Measurements from ENCODE around the gene BAHCC1. TPM values are rescaled to one million over a fixed set of nuclear protein-coding genes. Genes with fewer than 3 reads are reported as not detected.

The BAHCC1 gene
- polyA plus RNA-seq, 3 donors: 5.6 to 14.4 (median 12.9) TPM

DNA sequence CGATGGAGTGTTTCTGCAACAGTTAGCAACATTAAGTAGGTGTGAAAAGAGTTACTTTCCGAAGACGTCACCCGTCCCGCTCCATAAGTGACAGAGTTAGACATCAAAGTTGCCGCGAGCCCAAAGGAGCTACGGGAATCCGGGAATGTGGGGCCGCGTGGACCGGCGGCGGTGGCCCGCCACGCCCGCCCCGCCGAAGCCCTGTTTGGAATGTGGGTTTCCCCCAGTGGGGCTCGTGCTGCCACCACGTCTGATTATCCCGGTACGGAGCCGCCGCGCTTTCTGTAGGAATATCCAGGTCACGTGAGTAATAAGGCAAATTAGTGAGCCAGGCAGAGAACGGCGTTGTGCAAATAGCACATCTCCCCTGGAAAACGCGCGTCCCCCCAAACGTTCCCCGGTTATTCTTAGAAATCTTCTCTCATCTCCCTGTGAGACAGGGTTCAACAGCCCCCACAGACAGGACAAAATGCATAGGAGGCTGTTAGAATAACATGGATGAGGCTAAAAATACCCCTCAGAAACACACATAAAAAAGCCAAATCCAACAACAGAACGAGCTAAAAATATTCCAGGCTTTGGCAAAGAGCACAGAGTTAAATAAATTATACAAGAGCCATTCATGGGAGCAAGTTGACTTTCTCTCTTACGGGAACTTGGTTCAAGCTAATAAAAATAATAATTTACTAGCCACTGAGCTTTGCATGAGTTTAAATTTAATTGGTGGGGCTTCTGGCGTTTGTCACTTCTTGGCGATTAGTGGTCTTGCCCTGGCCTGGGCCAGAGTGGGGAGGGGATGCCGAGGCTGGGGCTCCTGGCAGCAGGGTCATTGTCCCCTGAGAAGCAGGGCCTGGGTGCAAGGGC lies 8.6 kb downstream of the BAHCC1 start:
- no peak overlapping the region for H3K27ac ChIP-seq (ENCODE audit: low read depth, low read length)
- 39 to 79% (median 66%) methylated on average over 39 of the region's 39 CpGs for WGBS, 3 donors

DNA sequence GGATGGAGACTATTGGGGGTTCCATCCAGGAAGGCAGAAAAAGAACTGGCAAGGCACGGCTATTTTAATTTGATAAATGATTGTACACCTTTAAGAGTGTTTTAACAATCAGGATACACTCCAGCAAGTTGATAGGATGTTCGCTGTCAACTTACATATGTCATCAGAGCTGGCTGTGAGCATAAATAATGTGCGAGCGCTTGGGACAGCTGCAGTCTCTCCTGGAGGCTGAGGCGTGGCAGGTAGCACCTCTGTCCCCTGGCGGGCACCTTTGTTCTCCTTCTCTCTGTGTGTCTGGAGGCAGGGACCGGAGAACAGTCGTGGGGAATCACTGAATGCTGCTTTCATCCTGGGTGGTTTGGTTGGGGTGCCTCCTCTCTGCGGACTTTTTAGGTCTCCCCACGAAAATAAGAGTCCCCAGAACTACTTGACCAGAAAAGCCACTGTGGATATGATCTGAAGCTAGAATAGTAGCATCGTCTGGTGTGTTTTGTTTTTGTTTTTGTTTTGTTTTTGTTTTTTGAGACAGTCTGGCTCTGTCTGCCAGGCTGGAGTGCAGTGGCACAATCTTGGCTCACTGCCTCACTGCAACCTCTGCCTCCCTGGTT lies 9.4 kb downstream of the BAHCC1 start:
- no peak overlapping the region for H3K27ac ChIP-seq (ENCODE audit: low read depth, low read length)
- WGBS, 3 donors: 43 to 68% (median 59%) methylated on average over 11 of the region's 11 CpGs

DNA sequence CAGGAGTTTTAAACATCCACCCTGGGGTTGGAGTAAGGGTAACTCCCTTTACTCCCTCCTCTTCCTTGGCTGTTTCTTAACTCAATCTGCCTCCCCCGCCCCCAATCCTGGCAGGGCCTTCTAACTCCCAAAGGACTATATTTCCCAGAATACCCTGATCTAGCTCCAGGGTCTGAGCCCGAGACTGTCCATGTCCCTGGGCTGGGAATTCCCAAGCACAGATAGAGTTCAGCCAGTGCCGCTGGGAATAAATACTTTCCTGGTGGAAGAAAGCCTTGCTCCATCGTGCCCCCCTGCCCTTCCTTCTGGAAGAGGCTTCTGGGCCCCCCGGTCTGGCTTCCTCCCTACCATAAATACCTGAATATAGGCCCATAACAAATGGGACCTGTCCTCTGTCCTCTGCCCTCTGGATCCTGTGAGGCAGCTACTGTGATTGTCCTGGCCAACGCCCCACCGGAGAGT lies 10.2 kb downstream of the BAHCC1 start:
- 38 to 64% (median 42%) methylated on average over 7 of the region's 7 CpGs for WGBS, 3 donors

GRCh38 chr17:81406117-81406953 lies 11.1 kb downstream of the BAHCC1 start:
- H3K27ac ChIP-seq (ENCODE audit: low read depth, low read length): no peak overlapping the region
- 64 to 73% (median 65%) methylated on average over 42 of the region's 42 CpGs for WGBS, 3 donors

More for the DNA sequence above, 10.2 kb downstream of the BAHCC1 start:
- H3K27ac ChIP-seq (ENCODE audit: low read depth, low read length): no peak overlapping the region

DNA sequence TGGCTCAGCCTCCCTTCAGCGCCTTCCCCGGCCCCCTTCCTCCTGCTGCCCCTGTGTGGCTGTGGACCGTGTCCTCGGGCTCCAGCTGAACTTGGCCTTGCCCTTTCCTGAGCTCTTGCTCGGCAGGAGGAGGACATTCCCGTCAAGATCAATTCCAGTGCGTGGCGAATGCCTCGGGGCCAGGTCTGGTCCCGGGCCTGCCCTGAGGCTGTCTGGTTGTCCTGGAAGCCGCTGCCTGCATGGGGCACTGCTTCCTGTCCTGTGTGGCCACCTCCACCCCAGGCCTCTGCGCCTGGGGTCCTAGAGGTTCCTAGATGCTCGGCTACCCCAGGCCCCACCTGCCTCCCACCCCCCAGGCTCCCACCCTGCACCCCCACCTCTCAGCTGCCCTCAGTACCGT lies 12.8 kb downstream of the BAHCC1 start:
- 87 to 96% (median 89%) methylated on average over 12 to 14 of the region's 14 CpGs for WGBS, 3 donors
- H3K27ac ChIP-seq (ENCODE audit: low read depth, low read length): no peak overlapping the region

GRCh38 chr17:81409190-81409935 lies 14.1 kb downstream of the BAHCC1 start:
- H3K27ac ChIP-seq (ENCODE audit: low read depth, low read length): no peak overlapping the region

DNA sequence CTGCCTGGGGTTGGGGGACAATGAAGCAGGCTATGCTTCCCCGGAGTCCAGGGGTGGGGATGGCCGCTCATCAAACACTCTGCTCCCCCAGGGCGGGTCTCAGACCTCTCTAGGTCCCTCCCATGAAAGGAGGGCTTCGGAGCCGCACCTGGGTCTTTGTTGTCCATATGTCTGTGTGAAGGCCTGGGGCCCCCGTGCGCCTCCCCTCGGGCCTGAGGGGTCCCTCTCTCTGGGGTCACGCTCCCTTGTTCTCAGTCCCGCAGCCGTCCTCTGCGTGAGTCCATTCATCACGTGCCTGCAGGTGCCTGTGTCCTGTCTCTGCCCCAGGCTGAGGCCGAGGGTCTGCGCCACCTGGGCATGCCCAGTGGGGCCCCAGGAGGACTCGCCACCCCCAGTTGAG lies 15.6 kb downstream of the BAHCC1 start:
- no peak overlapping the region for H3K27ac ChIP-seq (ENCODE audit: low read depth, low read length)
- WGBS, 3 donors: 93 to 95% (median 94%) methylated on average over 16 of the region's 16 CpGs

More at GRCh38 chr17:81409190-81409935, 14.1 kb downstream of the BAHCC1 start:
- 65 to 78% (median 69%) methylated on average over 26 to 27 of the region's 27 CpGs for WGBS, 3 donors

GRCh38 chr17:81411305-81411704 lies 16.0 kb downstream of the BAHCC1 start:
- 64 to 76% (median 72%) methylated on average over 7 to 8 of the region's 8 CpGs for WGBS, 3 donors
- H3K27ac ChIP-seq (ENCODE audit: low read depth, low read length): no peak overlapping the region

DNA sequence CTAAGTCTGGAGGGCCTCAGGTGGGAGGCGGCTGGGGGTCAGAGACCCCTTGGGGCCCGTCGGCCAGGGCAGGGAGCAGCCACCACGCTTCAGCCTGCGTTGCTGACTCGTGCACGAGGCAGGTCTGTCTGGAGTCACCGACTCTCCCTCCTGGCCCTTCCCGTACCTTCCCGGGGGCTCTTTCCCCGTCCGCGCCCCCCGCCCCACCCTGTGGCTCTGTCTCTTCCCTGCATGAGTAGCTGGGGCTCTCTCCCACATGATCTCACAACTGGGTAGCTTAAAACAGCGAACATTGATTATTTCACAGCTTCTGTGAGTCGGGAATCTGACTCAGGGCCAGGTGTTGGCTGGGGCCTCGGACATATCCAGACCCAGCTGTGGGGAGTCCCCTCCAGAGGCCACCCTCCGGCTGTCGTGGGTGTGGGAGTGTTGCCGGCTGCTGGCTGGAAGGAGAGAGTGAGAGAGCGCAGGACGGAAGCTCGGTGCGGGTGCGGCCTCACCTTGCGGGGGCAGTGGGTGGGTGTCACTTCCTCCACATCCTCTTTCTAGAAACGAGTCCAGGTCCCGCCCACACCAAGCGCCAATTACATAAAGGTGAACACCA lies 17.3 kb downstream of the BAHCC1 start:
- no peak overlapping the region for H3K27ac ChIP-seq (ENCODE audit: low read depth, low read length)
- WGBS, 3 donors: 26 to 40% (median 26%) methylated on average over 25 to 29 of the region's 29 CpGs

GRCh38 chr17:81413497-81414135 lies 18.4 kb downstream of the BAHCC1 start:
- 89 to 94% (median 93%) methylated on average over 30 of the region's 30 CpGs for WGBS, 3 donors
- H3K27ac ChIP-seq (ENCODE audit: low read depth, low read length): no peak overlapping the region

- H3K27ac ChIP-seq (ENCODE audit: low read depth, low read length): no peak overlapping the region
- WGBS, 3 donors: 87 to 90% (median 89%) methylated on average over 35 to 41 of the region's 41 CpGs
These were observed 19.7 kb downstream of the BAHCC1 start for GRCh38 chr17:81414756-81415516.

DNA sequence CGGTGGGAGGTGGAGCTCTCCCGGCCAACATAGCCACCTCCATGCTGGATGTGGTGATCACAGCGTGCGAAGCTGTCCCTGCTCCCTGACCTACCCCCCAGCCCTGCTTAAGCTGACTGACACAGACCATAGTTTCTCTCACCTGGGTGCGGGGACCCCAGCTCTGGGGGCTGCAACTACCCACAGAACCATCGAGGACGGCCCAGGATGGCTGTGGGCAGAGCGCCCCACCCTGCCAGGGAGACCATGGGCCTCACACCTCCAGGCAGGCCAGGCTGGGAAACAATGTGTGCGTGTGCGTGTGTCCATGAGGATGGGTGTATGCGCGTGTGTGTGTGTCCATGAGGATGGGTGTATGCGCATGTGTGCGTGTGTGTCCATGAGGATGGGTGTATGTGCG lies 20.4 kb downstream of the BAHCC1 start:
- no peak overlapping the region for H3K27ac ChIP-seq (ENCODE audit: low read depth, low read length)
- 94 to 97% (median 96%) methylated on average over 15 of the region's 15 CpGs for WGBS, 3 donors

GRCh38 chr17:81416612-81417011 lies 21.4 kb downstream of the BAHCC1 start:
- no peak overlapping the region for H3K27ac ChIP-seq (ENCODE audit: low read depth, low read length)
- 55 to 88% (median 86%) methylated on average over 10 of the region's 10 CpGs for WGBS, 3 donors

DNA sequence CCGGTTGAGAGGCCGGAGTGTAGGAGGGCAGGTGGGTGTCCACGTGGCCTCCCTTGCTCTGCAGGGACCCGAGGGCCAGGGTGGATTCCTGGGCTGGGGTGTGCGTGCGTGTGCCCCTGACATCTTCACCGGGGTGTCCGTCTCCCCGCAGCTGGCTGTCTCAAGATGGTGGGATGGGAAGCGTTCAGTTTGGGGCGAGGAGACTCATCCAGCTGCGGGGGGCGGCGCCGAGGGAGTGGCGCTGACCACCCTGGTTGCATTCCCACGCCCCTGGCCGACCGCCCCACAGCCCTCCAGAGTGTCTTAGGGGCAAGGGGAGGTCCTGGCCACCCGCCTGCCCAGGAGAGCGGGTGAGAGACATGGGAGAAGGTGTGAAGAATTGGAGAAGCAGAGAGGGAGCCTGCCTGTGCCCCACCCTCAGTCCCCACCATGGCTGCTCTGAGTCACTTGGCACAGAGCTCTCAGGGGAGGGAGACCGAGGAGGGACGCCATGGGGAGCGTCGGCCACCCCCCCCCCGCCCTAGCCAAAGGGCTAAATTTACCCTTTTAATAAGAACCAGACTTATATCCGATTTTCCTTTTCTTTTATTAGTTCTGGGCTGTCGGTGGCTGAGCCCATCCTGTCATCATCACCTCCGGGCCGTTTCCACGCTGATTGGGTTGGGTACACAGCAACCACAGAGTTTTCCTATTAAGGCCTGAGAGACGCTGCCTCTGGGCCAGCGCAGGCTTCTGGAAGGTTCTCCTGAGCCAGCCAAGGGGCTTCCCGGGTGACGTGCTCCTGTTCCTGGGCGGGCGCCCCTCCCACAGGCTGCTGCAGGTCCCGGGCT lies 22.0 kb downstream of the BAHCC1 start:
- H3K27ac ChIP-seq (ENCODE audit: low read depth, low read length): no peak overlapping the region
- WGBS, 3 donors: 74 to 90% (median 76%) methylated on average over 28 to 38 of the region's 38 CpGs

- H3K27ac ChIP-seq (ENCODE audit: low read depth, low read length): no peak overlapping the region
- 68 to 83% (median 81%) methylated on average over 23 of the region's 23 CpGs for WGBS, 3 donors
These were observed 22.8 kb downstream of the BAHCC1 start for GRCh38 chr17:81417879-81418709.
